Mucosa of descending colon (tissue), 3 donors: ENCODE data around the gene VPS11. TPM values are rescaled to one million over a fixed set of nuclear protein-coding genes. Genes with fewer than 3 reads are reported as not detected.
"Not testable (repeated sequence)": the region's sequence is repeated elsewhere in the genome, so short reads cannot be mapped to it uniquely, and the experiment has no call there.

Source experiments
- ATAC-seq: fragments of 200-7000 bp; cut with Tn5 transposase; one replicate; pipeline ENCODE4 v1.9.1; 2020; ENCODE audit warnings: mild to moderate bottlenecking, moderate library complexity
- DNase-seq, 3 donors: peaks; one replicate each; pipeline ENCODE4 v3.0.0-alpha.2; 2020
- H3K36me3 ChIP-seq: fragments of 200-600 bp; one replicate; pipeline ENCODE4 v1.8.0; 2021; ENCODE audit warnings: low read depth, mild to moderate bottlenecking
- H3K4me1 ChIP-seq: fragments of 200-600 bp; one replicate; pipeline ENCODE4 v1.8.0; 2021; ENCODE audit warnings: low read depth, mild to moderate bottlenecking
- H3K4me3 ChIP-seq: fragments of 200-600 bp; one replicate; pipeline ENCODE4 v1.8.0; 2021; ENCODE audit warnings: mild to moderate bottlenecking
- H3K9me3 ChIP-seq: fragments of 200-600 bp; one replicate; pipeline ENCODE4 v1.8.0; 2021; ENCODE audit warnings: mild to moderate bottlenecking
- CTCF ChIP-seq: fragments of 200-600 bp; IDR thresholded peaks from one replicate; pipeline ENCODE4 v1.8.0; 2022; ENCODE audit warnings: antibody characterized with exemption, mild to moderate bottlenecking
- intact Hi-C, 2 donors: fragments of 100-400 bp; cut with DNase I in 1 of 2; cut with micrococcal nuclease in 1 of 2; formaldehyde crosslinking; loops; one replicate each; pipeline versions ENCODE4 v1.11.0 to v1.11.1; 2022; cut with DNase I, micrococcal nuclease
- total RNA-seq, 3 donors: library from RNA; stranded (reverse); fragmentation: NEBNext Ultra II Directional in 2 of 3; extraction: Animal tissue kit (Norgen Biotek cat#: 25700) in 2 of 3; gene quantifications; one replicate each; pipeline versions ENCODE4 v1.2.1 to v1.2.4, GENCODE V29; 2021 to 2023
- donor health status: DM: no; HTN: no; CAD: no; lungs with moderate emphysema.
- donor health status: DM: no; HTN: no; CAD: no.
- donor health status: DM: no; HTN: yes; CAD: no.

Gene VPS11
- total RNA-seq, 3 donors from 2014 or later, result 26.1 to 34.8 (median 29.1) TPM

GRCh38 chr11:119095066-119095880 is 27.7 kb downstream of the VPS11 start:
- no peaks in the 10 kb centered on the region for H3K36me3 ChIP-seq
- no peak for TF ChIP-seq CTCF
- DNase-seq (peak; percentile 98 to 99 (median 98)), ATAC-seq (peak; percentile 92)
- peak overlapping the region; percentile 73 for H3K4me3 ChIP-seq
- peaks cover 18% of the 10 kb centered on the region for H3K4me1 ChIP-seq
- intact Hi-C loops, result no loop called here
- H3K9me3 ChIP-seq, result no peaks in the 10 kb centered on the region

GRCh38 chr11:119099711-119100110 is 32.1 kb downstream of the VPS11 start:
- DNase-seq, result no peak
- ATAC-seq, result no peak
- H3K4me1 ChIP-seq, result peaks cover 22% of the 10 kb centered on the region
- H3K36me3 ChIP-seq, result no peaks in the 10 kb centered on the region
- TF ChIP-seq CTCF, result no peak
- intact Hi-C loops, result no loop called here
- no peak overlapping the region for H3K4me3 ChIP-seq
- H3K9me3 ChIP-seq, result no peaks in the 10 kb centered on the region

GRCh38 chr11:119100246-119100970 is 32.8 kb downstream of the VPS11 start:
- Histone ChIP-seq H3K4me1 (peaks cover 22% of the 10 kb centered on the region), H3K9me3 (no peaks in the 10 kb centered on the region), H3K36me3 (no peaks in the 10 kb centered on the region), H3K4me3 (no peak overlapping the region)
- DNase-seq, result peak in 1 of 3 donors; percentile 20
- no peak for TF ChIP-seq CTCF
- intact Hi-C loops, result no loop called here
- ATAC-seq, result no peak

GRCh38 chr11:119100994-119101758 is 33.6 kb downstream of the VPS11 start:
- no peaks in the 10 kb centered on the region for H3K9me3 ChIP-seq
- no peak for TF ChIP-seq CTCF
- H3K4me1 ChIP-seq, result peaks cover 22% of the 10 kb centered on the region
- intact Hi-C loops, result no loop called here
- peak; percentile 23 for ATAC-seq
- no peaks in the 10 kb centered on the region for H3K36me3 ChIP-seq
- DNase-seq, result peak in 1 of 3 donors; percentile 78
- H3K4me3 ChIP-seq, result peak overlapping the region; percentile 78

GRCh38 chr11:119101759-119102423 is 34.3 kb downstream of the VPS11 start, which contains the start of gene DPAGT1:
Gene DPAGT1, minus strand, starts transcription at chr11:119101853. Its CDS starts 198 bp downstream, at chr11:119101655.
- Histone ChIP-seq H3K36me3 (no peaks in the 10 kb centered on the region), H3K4me1 (peaks cover 22% of the 10 kb centered on the region), H3K9me3 (no peaks in the 10 kb centered on the region), H3K4me3 (peak within 1 kb of the TSS; percentile 78)
- intact Hi-C loops, result no loop called here
- no peak for TF ChIP-seq CTCF
- DNase-seq (peak; percentile 88 to 94 (median 90)), ATAC-seq (peak; percentile 90)

- H3K4me3 ChIP-seq, H3K9me3 ChIP-seq, ATAC-seq, H3K36me3 ChIP-seq, intact Hi-C loops: not testable (repeated sequence)
- DNase-seq, result peak in 1 of 3 donors; percentile 36
- H3K4me1 ChIP-seq, result peaks cover 24% of the 10 kb centered on the region
Observed at GRCh38 chr11:119103161-119103664, 35.6 kb downstream of the VPS11 start.
